Skeletal muscle cell (primary cell): ENCODE data around the gene GUCY1A1.

ENCODE experiments used
- DNase-seq: peaks from one replicate; pipeline ENCODE4 v3.0.0-alpha.2; 2010; ENCODE audit warnings: low read depth
- H3K4me3 ChIP-seq: 2 replicates; pipeline ENCODE4 v1.5.1; 2011; ENCODE audit warnings: low read depth, mild to moderate bottlenecking, control low read depth, low read length, moderate library complexity

GUCY1A1 gene

DNA sequence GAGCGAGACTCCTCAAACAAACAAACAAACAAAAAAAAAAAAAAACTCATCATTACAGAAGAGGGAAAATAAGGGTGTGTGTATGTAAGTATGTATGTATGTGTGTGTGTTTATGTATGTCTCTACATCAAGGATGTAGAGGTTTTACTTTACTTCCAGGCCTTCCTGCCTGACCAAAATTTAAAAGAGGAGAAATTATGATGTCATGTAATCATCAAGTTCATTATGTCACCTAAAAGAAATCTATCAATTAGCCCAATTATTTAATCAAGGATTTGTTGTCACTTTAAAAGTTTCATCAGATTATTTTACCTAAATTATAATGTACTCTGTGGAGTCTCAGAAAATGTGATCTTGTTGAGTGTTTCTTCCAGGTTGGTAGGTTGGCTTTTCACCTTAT is 21.6 kb downstream of the GUCY1A1 start:
- no peak overlapping the region for H3K4me3 ChIP-seq
- no peak for DNase-seq

DNA sequence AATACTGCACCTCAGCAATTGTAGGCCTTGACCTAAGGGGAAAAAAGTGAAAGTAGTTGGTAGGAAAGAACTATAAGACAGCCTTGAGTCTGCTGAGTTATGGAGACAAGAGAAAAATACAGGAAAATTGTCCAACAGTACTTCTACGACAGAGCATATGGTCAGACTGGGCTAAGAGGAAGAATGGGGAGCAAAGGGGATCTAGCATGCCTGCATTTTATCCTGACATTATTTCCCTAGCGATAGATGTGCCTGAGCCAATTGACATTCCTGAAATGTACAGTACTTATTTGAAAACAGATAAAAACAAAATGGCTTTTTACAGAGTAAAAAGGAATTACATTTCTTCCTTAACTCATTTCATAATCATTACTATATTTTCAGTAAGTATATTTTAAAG is 22.2 kb downstream of the GUCY1A1 start:
- DNase-seq: no peak
- H3K4me3 ChIP-seq: no peak overlapping the region

DNA sequence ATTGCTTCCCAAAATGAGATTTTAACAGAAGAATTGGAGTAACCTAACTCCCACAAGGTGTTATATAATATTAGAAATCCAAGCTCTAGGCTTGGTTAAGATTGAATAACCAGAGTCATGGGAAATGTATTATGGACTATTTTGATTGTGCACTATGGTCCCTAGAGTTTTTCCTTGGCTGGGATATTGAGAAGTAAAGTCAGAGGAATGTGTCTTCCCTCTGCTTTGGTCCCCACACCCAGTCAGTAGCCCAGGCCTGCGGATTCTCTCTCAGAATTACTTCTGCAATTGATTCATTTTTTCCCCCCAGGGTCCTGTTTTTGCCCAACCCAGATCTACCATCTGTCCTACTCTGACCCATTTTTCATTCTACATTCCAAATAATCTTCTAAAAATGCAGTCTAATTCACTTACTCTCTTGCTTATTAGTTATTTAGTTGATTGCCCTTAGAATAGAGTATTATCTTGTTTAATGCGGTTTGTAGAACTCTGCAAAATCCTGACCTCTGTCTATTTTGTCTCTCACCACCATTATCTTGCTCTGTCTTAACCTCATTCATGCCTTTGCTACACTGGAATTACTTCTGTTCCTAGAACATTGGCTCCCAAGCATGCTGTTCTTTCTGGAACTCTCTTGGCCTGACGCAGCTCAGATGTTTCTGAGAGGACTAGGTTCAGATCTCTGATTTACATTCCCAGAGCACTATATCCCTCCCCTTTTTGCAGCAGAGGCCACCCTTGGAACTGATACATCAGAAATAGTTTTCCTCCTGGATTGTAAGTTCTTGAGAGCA is 23.6 kb downstream of the GUCY1A1 start:
- H3K4me3 ChIP-seq: no peak overlapping the region
- no peak for DNase-seq

DNA sequence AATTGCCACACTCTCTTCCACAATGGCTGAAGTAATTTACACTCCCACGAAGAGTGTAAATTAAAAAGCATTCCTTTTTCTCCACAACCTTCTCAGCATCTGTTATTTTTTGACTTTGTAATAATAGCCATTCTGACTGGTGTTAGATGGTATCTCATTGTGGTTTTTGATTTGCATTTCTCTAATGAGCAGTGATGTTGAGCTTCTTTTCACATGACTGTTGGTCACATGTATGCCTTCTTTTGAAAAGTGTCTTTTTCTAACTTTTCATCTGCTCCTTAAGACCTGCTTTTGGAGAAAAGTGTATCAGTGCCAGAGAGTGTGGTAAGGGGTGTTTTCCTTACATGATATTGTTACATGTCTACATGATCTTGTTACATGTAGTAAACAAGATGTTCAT is 25.7 kb downstream of the GUCY1A1 start:
- no peak for DNase-seq
- no peak overlapping the region for H3K4me3 ChIP-seq

DNA sequence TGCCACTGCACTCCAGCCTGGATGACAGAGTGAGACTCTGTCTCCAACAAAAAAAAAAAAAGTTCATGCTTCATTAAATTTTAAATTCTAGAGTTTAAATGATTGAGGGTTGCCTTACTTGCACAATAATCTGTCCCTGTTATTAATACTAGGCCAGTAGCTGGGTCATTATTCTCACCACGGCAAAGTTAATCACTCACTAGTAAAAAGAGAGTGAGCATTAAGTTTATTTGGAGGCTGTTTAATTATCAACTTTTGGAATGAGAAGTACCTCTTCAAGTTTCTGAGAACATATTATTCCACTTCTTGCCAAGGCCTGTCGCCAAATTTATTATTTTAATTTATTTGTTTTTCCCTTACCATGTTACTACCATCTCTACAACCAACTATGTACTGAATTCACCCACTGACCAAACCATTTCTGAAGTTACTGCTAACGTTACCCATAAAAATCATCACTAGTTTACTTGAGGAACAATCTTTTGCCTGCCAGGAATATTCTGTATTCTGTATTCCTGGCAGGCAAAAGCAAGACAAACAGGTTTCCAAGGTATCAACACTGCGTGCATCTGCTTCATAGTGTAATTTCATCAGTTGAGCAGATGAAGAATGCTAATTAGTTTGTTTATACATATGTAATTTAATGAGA is 26.5 kb downstream of the GUCY1A1 start:
- DNase-seq: no peak
- no peak overlapping the region for H3K4me3 ChIP-seq

DNA sequence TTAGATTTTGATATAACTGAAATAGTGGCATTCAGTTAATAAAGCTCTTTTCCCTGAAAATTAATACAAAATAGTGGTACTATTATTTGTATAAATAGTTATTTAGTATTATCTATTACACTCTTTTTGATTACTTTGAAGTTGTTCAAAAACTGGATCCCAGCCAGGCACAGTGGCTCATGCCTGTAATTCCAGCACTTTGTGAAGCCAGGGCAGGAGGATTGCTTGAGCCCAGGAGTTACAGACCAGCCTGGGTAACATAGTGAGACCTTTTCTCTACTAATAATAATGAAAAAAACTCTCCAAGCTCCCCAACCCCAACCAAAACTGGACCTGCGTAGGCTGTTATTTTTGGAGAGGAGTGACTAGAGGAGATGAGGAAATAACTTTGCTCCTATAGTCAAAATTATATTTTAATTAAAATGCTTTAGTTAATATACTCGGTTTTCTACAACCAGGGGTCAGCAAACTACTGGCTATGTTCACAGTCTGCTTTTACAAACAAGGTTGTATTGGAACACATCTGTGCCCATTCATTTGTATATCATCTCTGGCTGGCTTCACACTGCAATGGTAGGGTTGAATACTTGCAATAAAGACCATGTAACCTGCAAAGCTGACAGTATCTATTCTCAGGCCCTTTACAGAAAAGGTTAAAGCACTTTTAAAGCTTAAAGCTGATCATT is 27.6 kb downstream of the GUCY1A1 start:
- no peak overlapping the region for H3K4me3 ChIP-seq
- DNase-seq: no peak

DNA sequence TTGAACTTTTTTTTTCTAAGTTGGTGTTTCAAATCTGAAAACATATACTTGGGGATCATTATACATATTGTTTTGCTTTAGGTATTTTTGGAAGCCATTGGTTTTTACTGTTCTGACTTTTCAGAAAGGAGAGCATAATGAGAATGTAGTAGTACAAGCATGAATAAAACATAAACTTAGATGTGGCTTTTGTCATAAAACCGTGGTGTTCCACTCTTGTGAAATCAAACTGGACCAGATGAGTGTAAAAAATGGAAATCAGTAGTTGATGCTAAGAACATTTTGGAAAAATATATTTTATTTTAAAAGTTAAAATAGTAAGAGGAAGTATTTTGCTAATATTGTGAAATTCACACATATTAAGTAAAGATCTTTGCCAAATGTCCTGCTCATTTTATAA is 29.6 kb downstream of the GUCY1A1 start:
- DNase-seq: no peak
- H3K4me3 ChIP-seq: no peak overlapping the region

DNA sequence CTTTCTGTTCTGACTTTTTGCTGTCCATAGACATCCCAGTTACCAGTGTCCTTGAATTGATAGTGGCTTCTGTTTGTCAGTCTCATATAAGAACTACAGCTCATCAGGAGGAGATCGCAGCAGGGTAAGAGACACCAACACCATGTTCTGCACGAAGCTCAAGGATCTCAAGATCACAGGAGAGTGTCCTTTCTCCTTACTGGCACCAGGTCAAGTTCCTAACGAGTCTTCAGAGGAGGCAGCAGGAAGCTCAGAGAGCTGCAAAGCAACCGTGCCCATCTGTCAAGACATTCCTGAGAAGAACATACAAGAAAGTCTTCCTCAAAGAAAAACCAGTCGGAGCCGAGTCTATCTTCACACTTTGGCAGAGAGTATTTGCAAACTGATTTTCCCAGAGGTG is 30.1 kb downstream of the GUCY1A1 start:
- no peak overlapping the region for H3K4me3 ChIP-seq
- no peak for DNase-seq

DNA sequence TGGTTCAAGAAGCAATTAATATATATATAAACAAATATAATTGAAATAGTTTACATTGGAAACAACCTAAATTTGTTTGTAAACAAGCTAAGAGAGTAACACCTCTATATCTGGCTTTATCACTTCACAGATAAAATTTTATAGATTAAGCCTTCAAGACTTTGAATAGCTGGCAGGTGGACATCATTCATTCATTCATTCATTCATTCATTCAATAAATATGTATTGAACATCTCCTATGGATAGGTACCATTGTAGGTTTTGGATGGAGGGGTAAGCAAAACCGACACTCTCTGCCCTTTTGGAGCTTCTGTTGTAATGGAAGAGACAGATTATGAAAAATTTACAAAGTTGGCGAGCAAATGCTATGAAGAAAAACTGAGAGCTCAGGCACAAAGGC is 35.2 kb downstream of the GUCY1A1 start:
- H3K4me3 ChIP-seq: no peak overlapping the region
- no peak for DNase-seq

DNA sequence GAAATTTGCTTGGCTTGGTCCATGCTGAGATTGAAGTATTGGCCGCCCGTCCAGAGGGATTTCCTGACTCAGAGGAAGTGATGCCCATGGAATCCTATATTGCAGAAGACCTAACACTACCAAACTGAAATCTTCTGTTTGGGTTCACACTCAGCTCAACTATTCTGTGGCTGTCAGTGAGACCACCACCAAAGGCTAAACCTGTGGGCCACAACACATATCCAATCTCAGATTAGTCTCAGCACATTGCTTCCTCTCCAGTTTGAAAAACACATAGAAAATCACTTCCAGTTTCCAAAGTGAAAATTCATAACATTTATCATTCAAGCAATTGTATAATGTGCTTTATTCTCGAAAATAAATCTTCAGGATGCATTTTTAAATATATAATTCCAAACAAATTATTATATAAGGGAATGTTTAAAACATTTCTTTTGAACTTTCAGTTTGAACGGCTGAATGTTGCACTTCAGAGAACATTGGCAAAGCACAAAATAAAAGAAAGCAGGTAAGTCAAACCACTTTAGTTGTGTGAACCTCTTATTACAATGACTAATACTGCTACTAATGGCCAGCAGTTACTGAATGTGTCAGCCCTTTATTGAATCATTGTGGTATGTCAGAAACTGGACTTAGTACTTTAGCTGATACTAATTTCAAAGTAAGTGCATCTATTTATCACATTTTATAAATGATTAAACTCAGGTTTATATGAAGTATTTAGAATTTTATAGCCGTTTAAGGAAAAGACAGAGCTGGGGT is 37.0 kb downstream of the GUCY1A1 start:
- H3K4me3 ChIP-seq: no peak overlapping the region
- no peak for DNase-seq

DNA sequence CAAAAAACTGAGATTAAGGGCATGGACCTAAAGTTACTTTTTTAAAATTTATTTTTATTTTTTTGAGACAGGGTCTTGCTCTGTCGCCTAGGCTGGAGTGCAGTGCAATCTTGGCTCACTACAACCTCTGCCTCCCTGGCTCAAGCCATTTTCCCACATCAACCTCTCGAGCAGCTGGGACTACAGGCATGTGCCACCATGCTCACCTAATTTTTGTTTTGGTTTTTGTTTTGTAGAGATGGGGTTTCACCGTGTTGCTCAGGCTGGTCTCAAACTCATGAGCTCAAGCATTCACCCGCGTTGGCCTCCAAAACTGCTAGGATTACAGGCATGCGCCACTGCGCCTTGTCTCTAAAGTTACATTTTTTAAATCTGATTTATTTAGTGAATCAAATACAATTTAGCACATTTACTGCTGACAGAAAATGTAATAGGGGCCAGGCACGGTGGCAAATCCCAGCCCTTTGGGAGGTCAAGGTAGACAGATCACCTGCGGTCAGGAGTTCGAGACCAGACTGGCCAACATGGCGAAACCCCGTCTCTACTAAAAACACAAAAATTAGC is 38.3 kb downstream of the GUCY1A1 start:
- no peak overlapping the region for H3K4me3 ChIP-seq
- DNase-seq: no peak

DNA sequence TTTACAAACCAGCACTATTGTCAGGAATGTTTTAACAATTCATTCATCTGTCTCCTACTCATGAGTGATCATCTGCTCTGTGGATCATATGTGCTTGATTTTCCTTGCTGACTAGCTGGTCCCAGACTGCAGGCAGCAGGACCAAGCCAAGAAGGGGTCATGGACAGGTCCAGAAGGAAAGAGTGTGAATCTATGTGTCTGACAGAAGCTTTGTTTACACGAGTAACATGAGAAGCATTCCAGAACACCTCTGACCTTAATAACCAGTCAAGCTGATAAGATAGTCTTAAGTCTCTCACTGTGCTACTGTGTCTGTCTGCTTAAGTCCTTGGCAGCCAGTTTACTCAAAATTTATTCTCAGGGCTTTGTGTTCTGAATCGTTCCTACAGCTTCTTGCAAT is 39.0 kb downstream of the GUCY1A1 start:
- DNase-seq: no peak
- no peak overlapping the region for H3K4me3 ChIP-seq

DNA sequence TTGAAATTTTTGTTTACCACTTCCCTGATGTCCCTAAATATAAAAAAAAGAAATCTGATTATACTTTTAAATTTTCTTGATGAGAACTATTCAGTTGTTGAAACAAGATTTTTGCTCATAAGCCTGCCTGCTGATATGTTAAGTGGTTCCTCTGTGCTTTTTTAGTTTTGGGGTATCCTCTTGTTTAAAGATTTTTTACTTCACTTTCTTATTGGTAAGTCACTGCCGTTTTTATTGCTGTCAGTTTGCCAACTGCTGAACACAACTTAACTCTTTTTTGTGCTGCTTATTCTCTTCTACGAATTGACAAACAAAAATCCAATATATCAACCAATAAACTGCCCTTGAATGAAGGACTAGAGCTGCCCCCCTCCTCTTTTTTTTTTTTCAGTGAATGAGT is 39.5 kb downstream of the GUCY1A1 start:
- no peak overlapping the region for H3K4me3 ChIP-seq
- no peak for DNase-seq

DNA sequence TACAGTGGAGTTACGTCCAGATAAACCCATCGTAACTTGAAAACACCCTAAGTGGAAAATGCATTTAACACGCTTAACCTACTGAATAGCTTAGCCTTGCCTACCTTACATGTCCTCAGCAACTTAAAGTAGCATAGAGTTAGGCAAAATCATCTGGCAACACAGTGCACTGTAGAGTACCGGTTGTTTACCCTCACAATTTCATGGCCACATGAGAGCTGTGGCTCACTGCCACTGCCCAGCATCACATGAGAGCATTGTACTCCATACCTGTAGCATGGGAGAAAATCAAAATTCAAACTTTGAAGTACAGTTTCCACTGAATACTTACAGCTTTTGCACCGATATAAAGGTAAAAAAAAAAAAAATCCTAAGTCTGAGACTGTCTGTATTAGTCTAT is 40.6 kb downstream of the GUCY1A1 start:
- DNase-seq: no peak
- H3K4me3 ChIP-seq: no peak overlapping the region

DNA sequence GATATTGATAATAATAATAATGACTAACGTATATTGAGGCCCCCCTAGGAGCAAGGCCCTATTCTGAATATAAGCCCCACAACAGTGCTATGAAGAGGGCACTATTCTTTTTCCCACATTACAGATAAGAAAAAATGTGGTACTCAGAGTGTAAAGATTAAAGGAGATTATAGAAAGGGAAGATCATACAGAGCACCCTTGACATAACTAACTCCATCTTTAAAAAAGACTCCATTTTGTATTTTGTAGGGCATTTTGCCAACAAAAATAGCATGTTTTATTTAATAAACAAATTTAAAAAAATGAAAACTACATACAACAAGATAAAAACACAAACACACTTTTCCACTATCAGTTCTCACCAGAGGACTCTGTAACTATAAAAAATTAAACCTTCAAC is 42.1 kb downstream of the GUCY1A1 start:
- DNase-seq: no peak
- H3K4me3 ChIP-seq: no peak overlapping the region

DNA sequence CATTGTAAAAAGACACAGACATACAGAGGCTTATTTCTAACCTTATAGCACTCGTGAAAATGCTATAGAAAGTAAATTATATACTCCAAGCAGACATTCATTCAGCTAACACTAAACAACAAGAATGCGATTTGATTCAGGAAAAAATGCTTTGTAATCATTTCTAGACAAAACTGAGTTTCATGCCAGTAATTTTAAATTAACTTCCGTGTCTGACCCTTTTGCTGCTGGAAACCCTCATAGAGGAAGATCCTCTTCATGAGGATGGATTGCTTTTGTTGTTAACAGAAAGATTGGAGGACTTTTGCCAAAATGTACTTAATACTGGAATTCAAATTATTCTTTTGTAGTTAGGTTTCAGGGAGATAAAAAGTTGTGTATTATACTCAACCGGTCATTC is 43.3 kb downstream of the GUCY1A1 start:
- no peak overlapping the region for H3K4me3 ChIP-seq
- DNase-seq: no peak

DNA sequence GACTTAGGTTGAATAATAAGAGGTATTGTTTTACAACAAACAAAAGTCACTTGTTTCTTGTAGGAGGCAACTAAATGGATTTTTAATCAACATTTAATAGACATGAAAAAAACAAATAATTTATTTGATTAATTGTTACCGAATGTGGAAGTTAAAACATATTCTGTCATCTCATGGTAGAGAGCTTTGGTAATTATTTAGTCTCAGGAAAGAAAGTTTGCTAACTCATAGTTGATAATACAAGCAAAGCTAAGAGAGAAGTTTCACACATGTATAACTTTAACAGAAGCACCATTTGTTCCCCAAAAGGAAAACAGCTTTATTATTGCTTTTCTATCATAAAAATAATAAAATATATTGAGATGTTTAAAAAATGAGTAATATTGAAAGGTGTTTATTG is 44.9 kb downstream of the GUCY1A1 start:
- no peak for DNase-seq
- no peak overlapping the region for H3K4me3 ChIP-seq

DNA sequence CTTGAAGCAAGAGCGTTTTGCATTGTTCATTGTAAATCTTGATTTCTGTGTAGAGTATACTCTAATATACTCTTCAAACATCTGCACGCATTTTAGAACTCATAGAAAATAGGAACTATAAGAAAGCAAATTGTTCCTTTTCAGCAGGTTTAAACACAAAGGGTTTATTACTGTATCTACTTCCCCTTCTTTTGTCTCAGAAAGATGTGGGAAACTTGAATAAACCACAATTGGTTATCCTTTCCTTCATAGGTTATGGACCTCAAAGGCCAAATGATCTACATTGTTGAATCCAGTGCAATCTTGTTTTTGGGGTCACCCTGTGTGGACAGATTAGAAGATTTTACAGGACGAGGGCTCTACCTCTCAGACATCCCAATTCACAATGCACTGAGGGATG is 46.2 kb downstream of the GUCY1A1 start:
- no peak overlapping the region for H3K4me3 ChIP-seq
- no peak for DNase-seq

DNA sequence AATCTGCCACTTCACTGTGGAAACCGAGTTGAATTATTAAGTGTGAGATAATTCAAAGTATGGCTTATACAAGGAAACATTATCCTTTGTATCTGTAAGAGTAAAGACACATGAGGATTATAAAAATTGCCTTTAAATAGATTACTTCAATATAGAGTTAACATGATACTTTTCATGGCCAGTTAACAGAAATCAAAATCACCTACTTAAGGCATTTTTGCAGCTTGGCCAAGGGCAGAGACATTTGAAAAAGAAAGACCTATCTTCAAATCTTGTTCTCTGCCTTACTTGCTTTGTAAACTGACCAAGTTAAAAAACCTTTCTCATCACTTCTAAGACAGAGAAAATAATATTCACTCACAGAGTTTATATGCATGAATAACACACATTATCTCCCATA is 47.3 kb downstream of the GUCY1A1 start:
- DNase-seq: no peak
- no peak overlapping the region for H3K4me3 ChIP-seq

DNA sequence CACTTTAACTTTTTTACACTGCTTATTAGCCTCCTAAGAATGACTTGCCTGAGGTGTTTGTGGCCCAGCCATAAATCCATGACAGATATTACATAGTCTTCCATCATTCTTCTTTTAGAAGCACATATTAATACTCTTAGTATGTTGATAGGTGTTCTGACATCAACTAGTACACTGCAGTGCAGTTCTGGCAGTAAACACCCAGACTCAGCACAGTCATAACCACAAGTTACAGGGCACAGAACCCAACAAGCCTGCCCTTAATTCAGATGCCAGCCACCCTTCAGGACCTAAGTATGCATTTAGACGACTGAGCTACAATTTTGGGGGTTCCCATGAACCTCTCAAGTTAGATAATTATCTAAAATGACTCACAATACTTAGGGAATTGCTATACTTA is 55.7 kb downstream of the GUCY1A1 start:
- no peak overlapping the region for H3K4me3 ChIP-seq
- DNase-seq: no peak
